HCT116 (cell line): ENCODE data around the gene GALNT16. TPM values are rescaled to one million over a fixed set of nuclear protein-coding genes. Genes with fewer than 3 reads are reported as not detected.

Experiments used
- ATAC-seq: fragments of 200-7000 bp; cut with Tn5 transposase; 2 replicates; pipeline ENCODE4 v1.9.1; 2020; ENCODE audit warnings: mild to moderate bottlenecking, moderate library complexity
- BruUV-seq: library from RNA; stranded (reverse); fragments of 400-500 nt; replicated peaks from 2 replicates; lab custom pipeline; 2021; lab: Mats Ljungman, UMichigan
- CTCF ChIA-PET: fragments of 300-600 bp; sonication (Branson Sonifier 250); formaldehyde crosslinking; loops from one replicate; lab custom pipeline; 2021; ENCODE audit warnings: antibody characterized with exemption; lab: Charles Lee
- POLR2A ChIA-PET: fragments of 300-600, 350-600 bp; sonication (Branson Sonifier 250); formaldehyde crosslinking; loops from one replicate; lab custom pipeline; 2021; ENCODE audit warnings: antibody characterized with exemption; lab: Charles Lee
- RAD21 ChIA-PET, 2 experiments: fragments of 300-600 bp; sonication (Branson Sonifier 250); formaldehyde crosslinking; loops; one replicate each; lab custom pipeline; 2023; ENCODE audit warnings: low total read pairs in 2 of 2; ENCODE audit not compliant: uncharacterized antibody in 2 of 2, unreplicated experiment in 2 of 2, low non-redundant PET in 1 of 2; lab: Charles Lee
- DNase-seq: peaks from one replicate; pipeline ENCODE4 v3.0.0-alpha.2; 2010; ENCODE audit warnings: low read depth, low spot score
- H2AFZ ChIP-seq: fragments of 200-600 bp; shearing (Covaris generic), sonication (generic); 2 replicates; pipeline ENCODE4 v1.6.1; 2017; ENCODE audit warnings: low read depth, mixed run types, mixed read lengths, antibody characterized with exemption, low read length; ENCODE audit not compliant: poor library complexity, severe bottlenecking
- H3K27ac ChIP-seq: 2 replicates; pipeline ENCODE4 v1.5.1; 2012; ENCODE audit warnings: low read depth, low read length
- H3K27me3 ChIP-seq: fragments of 200-600 bp; sonication (generic); 2 replicates; pipeline ENCODE4 v1.6.1; 2016; ENCODE audit warnings: mixed run types, low read length, mixed read lengths; ENCODE audit not compliant: insufficient read depth
- H3K36me3 ChIP-seq, 2 experiments: fragments of 200-500 bp in 1 of 2; fragments of 200-600 bp in 1 of 2; sonication (Bioruptor generic) in 1 of 2; sonication (generic) in 1 of 2; 2 replicates each; pipeline versions ENCODE4 v1.5.1 to v1.6.1; 2014 to 2016; ENCODE audit warnings: low read length in 2 of 2, inconsistent platforms in 1 of 2, mixed read lengths in 1 of 2, mixed run types in 1 of 2; ENCODE audit not compliant: insufficient read depth in 2 of 2, control insufficient read depth in 1 of 2
- H3K4me1 ChIP-seq, 2 experiments: fragments of 200-600 bp in 1 of 2; sonication (generic) in 1 of 2; 2 replicates each; pipeline versions ENCODE4 v1.5.1 to v1.6.1; 2012 to 2017; ENCODE audit warnings: low read length in 2 of 2, inconsistent platforms in 1 of 2, mild to moderate bottlenecking in 1 of 2, mixed read lengths in 1 of 2, mixed run types in 1 of 2, moderate library complexity in 1 of 2; ENCODE audit not compliant: insufficient read depth in 2 of 2, control insufficient read depth in 1 of 2
- H3K4me2 ChIP-seq: fragments of 200-600 bp; sonication (generic); 2 replicates; pipeline ENCODE4 v1.6.1; 2017; ENCODE audit warnings: mixed run types, low read length, mixed read lengths
- H3K4me3 ChIP-seq, 2 experiments: fragments of 200-600 bp in 1 of 2; sonication (generic) in 1 of 2; replicated peaks in 1 of 2; 2 replicates each; pipeline ENCODE4 v1.5.1; 2011 to 2016; ENCODE audit warnings: low read length in 2 of 2, control low read depth in 1 of 2, low read depth in 1 of 2, mild to moderate bottlenecking in 1 of 2, mixed read lengths in 1 of 2, mixed run types in 1 of 2
- H3K79me2 ChIP-seq: fragments of 200-600 bp; sonication (generic); 2 replicates; pipeline ENCODE4 v1.6.1; 2017; ENCODE audit warnings: mild to moderate bottlenecking, mixed run types, low read length, moderate library complexity, mixed read lengths; ENCODE audit not compliant: insufficient read depth
- H3K9ac ChIP-seq: fragments of 200-600 bp; sonication (generic); 2 replicates; pipeline ENCODE4 v1.6.1; 2016; ENCODE audit warnings: low read length, mixed read lengths
- H3K9me2 ChIP-seq: fragments of 200-600 bp; sonication (generic), shearing (Covaris generic); 2 replicates; pipeline ENCODE4 v1.6.1; 2017; ENCODE audit warnings: mixed run types, mild to moderate bottlenecking, moderate library complexity; ENCODE audit not compliant: insufficient read depth
- H3K9me3 ChIP-seq, 2 experiments: fragments of 200-500 bp in 1 of 2; fragments of 200-600 bp in 1 of 2; sonication (Bioruptor generic) in 1 of 2; sonication (generic) in 1 of 2; 2 replicates each; pipeline ENCODE4 v1.6.1; 2014 to 2017; ENCODE audit warnings: low read length in 2 of 2, mixed read lengths in 2 of 2, inconsistent platforms in 1 of 2, low read depth in 1 of 2, mild to moderate bottlenecking in 1 of 2, mixed run types in 1 of 2, moderate library complexity in 1 of 2; ENCODE audit not compliant: control insufficient read depth in 1 of 2, insufficient read depth in 1 of 2
- H4K20me1 ChIP-seq: fragments of 200-600 bp; sonication (generic), shearing (Covaris generic); 2 replicates; pipeline ENCODE4 v1.6.1; 2017; ENCODE audit warnings: mixed run types, mild to moderate bottlenecking, moderate library complexity; ENCODE audit not compliant: insufficient read depth
- CBX3 ChIP-seq: IDR thresholded peaks from 2 replicates; pipeline ENCODE4 v1.6.1; 2012; ENCODE audit warnings: low read depth
- CEBPB ChIP-seq: IDR thresholded peaks from 2 replicates; pipeline ENCODE4 v1.6.1; 2012; ENCODE audit warnings: low read depth
- EGR1 ChIP-seq: IDR thresholded peaks from 2 replicates; pipeline ENCODE4 v1.6.1; 2012; ENCODE audit warnings: low read depth
- ELF1 ChIP-seq: IDR thresholded peaks from 2 replicates; pipeline ENCODE4 v1.6.1; 2012; ENCODE audit warnings: low read depth, borderline replicate concordance
- POLR2A ChIP-seq: IDR thresholded peaks from 2 replicates; pipeline ENCODE4 v1.7.0; 2011; ENCODE audit warnings: borderline replicate concordance; ENCODE audit not compliant: insufficient read depth, insufficient read length; ENCODE audit errors: extremely low read depth
- REST ChIP-seq: IDR thresholded peaks from 2 replicates; pipeline ENCODE4 v1.6.1; 2012; ENCODE audit warnings: low read depth
- SIN3A ChIP-seq: IDR thresholded peaks from 2 replicates; pipeline ENCODE4 v1.6.1; 2012; ENCODE audit warnings: low read depth
- SRF ChIP-seq: IDR thresholded peaks from 2 replicates; pipeline ENCODE4 v1.6.1; 2012; ENCODE audit warnings: low read depth
- TCF7L2 ChIP-seq: IDR thresholded peaks from 2 replicates; pipeline ENCODE4 v1.7.0; 2011; ENCODE audit warnings: borderline replicate concordance, inconsistent platforms; ENCODE audit not compliant: insufficient read depth, insufficient read length; ENCODE audit errors: extremely low read depth
- YY1 ChIP-seq: IDR thresholded peaks from 2 replicates; pipeline ENCODE4 v1.6.1; 2011; ENCODE audit warnings: low read length, low read depth, moderate library complexity, mild to moderate bottlenecking; ENCODE audit not compliant: insufficient replicate concordance; ENCODE audit errors: extremely low read depth
- ZBTB33 ChIP-seq: IDR thresholded peaks from 2 replicates; pipeline ENCODE4 v1.6.1; 2011; ENCODE audit warnings: mild to moderate bottlenecking, low read length, moderate library complexity; ENCODE audit not compliant: insufficient replicate concordance; ENCODE audit errors: extremely low read depth
- ZNF274 ChIP-seq: fragments of 200-500 bp; sonication (Bioruptor generic); IDR thresholded peaks from 2 replicates; pipeline ENCODE4 v1.6.1; 2014; ENCODE audit warnings: mild to moderate bottlenecking, low read depth, low read length, inconsistent platforms
- intact Hi-C: fragments of 100-400 bp; cut with micrococcal nuclease; formaldehyde crosslinking; loops from 2 replicates; pipeline ENCODE4 v1.10.0; 2022
- total RNA-seq: library from RNA; stranded (reverse); gene quantifications from one replicate; pipeline ENCODE4 v1.2.1, GENCODE V29; 2021; ENCODE audit not compliant: unreplicated experiment
- TF ChIP-seq, protein P1 (sequence below): IDR thresholded peaks from 2 replicates; pipeline ENCODE4 v1.6.1; 2012
- TF ChIP-seq, protein P2 (sequence below): IDR thresholded peaks from 2 replicates; pipeline ENCODE4 v1.6.1; 2012

The GALNT16 gene
- total RNA-seq, 1 experiment from 2014 or later: 0.32 TPM

DNA sequence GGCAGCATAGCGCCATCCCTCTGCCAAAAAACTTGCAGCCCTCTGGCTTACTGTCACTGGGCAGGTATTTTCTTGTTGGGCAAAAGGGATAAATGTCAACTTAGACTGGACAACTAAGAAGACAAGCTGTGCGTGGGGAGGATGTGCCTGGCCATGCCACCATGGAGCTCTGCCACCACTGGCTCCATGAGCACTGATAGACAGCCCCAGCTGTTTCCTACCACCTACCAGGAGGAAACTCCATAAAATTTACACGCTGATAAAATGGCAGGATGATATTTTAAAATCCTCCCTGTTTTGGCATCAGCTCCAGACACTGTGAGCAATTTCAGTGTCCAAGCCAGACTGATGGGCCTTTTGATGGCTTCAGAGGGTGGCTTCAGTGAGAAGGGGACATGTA, 7.1 kb upstream of the GALNT16 start (continued):
- no peak for TF ChIP-seq SIN3A
- TF ChIP-seq ZBTB33: no peak
- TF ChIP-seq CBX3: no peak
- no peak for TF ChIP-seq SRF

DNA sequence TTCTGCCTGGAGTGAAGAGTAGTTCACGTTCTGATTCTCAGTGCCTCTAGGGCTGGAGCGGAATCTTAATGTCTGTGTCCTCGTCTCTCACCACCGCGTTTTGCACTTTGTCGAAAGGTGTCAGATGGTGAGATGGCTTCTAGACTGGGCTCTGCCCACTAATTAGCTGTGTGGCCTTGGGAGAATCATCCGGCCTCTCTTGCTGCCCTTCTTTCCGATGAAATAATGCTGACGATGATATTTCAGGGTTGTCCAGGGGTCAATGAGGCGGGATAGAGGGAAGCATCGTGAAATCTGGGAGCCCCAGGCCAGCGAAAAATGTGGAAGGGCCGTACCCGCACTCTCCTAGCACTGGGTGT, 811 bp upstream of the GALNT16 start:
- Histone ChIP-seq H3K4me3 (no peak overlapping the region), H3K4me1 (peaks cover 0 to 5% of the 10 kb centered on the region in 2 experiments; a peak in 2 of 4 replicates), H3K9ac (no peak overlapping the region), H3K27me3 (peaks cover 10% of the 10 kb centered on the region; the same call in 1 of the 2 replicates), H3K36me3 (no peaks in the 10 kb centered on the region), H3K9me3 (no peaks in the 10 kb centered on the region), H3K4me2 (no peak overlapping the region), H3K9me2 (no peaks in the 10 kb centered on the region), H3K27ac (no peak overlapping the region), H3K79me2 (no peaks in the 10 kb centered on the region), H2AFZ (no peak overlapping the region), H4K20me1 (no peaks in the 10 kb centered on the region)
- ChIA-PET CTCF (no interaction called here), RAD21 (no interaction called here), POLR2A (no interaction called here)
- BruUV-seq: no TSS peak
- DNase-seq: no peak
- TF ChIP-seq ELF1 (no peak), SIN3A (no peak), EGR1 (no peak), POLR2A (no peak), REST (no peak), ZBTB33 (no peak), CEBPB (no peak), YY1 (no peak), TCF7L2 (no peak), ZNF274 (no peak)
- TF ChIP-seq, protein P1, sequence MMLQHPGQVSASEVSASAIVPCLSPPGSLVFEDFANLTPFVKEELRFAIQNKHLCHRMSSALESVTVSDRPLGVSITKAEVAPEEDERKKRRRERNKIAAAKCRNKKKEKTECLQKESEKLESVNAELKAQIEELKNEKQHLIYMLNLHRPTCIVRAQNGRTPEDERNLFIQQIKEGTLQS: no peak
- TF ChIP-seq, protein P2, sequence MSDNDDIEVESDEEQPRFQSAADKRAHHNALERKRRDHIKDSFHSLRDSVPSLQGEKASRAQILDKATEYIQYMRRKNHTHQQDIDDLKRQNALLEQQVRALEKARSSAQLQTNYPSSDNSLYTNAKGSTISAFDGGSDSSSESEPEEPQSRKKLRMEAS: no peak
- no peak for ATAC-seq
- intact Hi-C loops: no loop called here
